Aorta (tissue), 5 donors: ENCODE measurements around the gene FSTL1. TPM values are rescaled to one million over a fixed set of nuclear protein-coding genes. Genes with fewer than 3 reads are reported as not detected.

Experiments
- ATAC-seq: fragments of 200-7000 bp; cut with Tn5 transposase; one replicate; pipeline ENCODE4 v1.9.1; 2022; ENCODE audit warnings: moderate library complexity; ENCODE audit not compliant: low FRiP score
- DNase-seq, 2 donors: peaks; one replicate each; pipeline ENCODE4 v3.0.0-alpha.2; 2020
- H3K27ac ChIP-seq, 2 donors: one replicate each; pipeline ENCODE4 v1.5.1; 2013; ENCODE audit warnings: low read length in 2 of 2, mild to moderate bottlenecking in 2 of 2, moderate library complexity in 2 of 2, control low read depth in 1 of 2, inconsistent platforms in 1 of 2, low read depth in 1 of 2
- H3K27me3 ChIP-seq, 2 donors: one replicate each; pipeline ENCODE4 v1.6.1; 2013; ENCODE audit warnings: control low read depth in 1 of 2, low read length in 1 of 2, mild to moderate bottlenecking in 1 of 2, moderate library complexity in 1 of 2; ENCODE audit not compliant: insufficient read depth in 2 of 2, control insufficient read depth in 1 of 2
- H3K36me3 ChIP-seq, 2 donors: one replicate each; pipeline ENCODE4 v1.6.1; 2013; ENCODE audit warnings: control low read depth in 1 of 2, low read length in 1 of 2, mild to moderate bottlenecking in 1 of 2; ENCODE audit not compliant: insufficient read depth in 2 of 2, control insufficient read depth in 1 of 2
- H3K4me1 ChIP-seq, 2 donors: one replicate each; pipeline ENCODE4 v1.6.1; 2013; ENCODE audit warnings: low read length in 2 of 2, control low read depth in 1 of 2, mild to moderate bottlenecking in 1 of 2, moderate library complexity in 1 of 2; ENCODE audit not compliant: insufficient read depth in 2 of 2, control insufficient read depth in 1 of 2
- H3K4me3 ChIP-seq, 2 donors: one replicate each; pipeline ENCODE4 v1.5.1; 2013; ENCODE audit warnings: low read length in 2 of 2, control low read depth in 1 of 2, mild to moderate bottlenecking in 1 of 2
- H3K9me3 ChIP-seq: one replicate; pipeline ENCODE4 v1.6.1; 2013; ENCODE audit warnings: mild to moderate bottlenecking, low read length; ENCODE audit not compliant: control insufficient read depth
- WGBS, 2 donors: extraction: QIAGEN DNeasy Blood & Tissue Kit; methylation state at CpG; one replicate each; pipeline ENCODE4 v1.1.7; 2013; 5-methylcytosine and 5-hydroxymethylcytosine counted together
- intact Hi-C, 2 donors: fragments of 100-400 bp; cut with DNase I; formaldehyde crosslinking; loops; one replicate each; pipeline versions ENCODE4 v1.14.2 to v1.15.0; 2022
- polyA plus RNA-seq, 2 donors: library from polyadenylated mRNA; stranded (reverse); fragments of 200-250 nt; gene quantifications; one replicate each; pipeline ENCODE4 v1.2.3, GENCODE V29; 2013
- total RNA-seq, 2 donors: library from RNA; stranded (reverse); fragmentation: NEBNext Ultra II Directional; extraction: Animal tissue kit (Norgen Biotek cat#: 25700); gene quantifications; one replicate each; pipeline ENCODE4 v1.2.1, GENCODE V29; 2021
- donor health status: healthy with polysubstance abuse.
- donor health status: Bipolar disorder and iron deficiency.
- donor health status: DM: no; HTN: no; CAD: no.
- donor health status: DM: no; HTN: no; CAD: no.
- donor health status: DM: yes; HTN: yes; CAD: no.

The FSTL1 gene
- total and polyA plus RNA-seq, 4 donors, result 103 to 833 (median 517) TPM

DNA sequence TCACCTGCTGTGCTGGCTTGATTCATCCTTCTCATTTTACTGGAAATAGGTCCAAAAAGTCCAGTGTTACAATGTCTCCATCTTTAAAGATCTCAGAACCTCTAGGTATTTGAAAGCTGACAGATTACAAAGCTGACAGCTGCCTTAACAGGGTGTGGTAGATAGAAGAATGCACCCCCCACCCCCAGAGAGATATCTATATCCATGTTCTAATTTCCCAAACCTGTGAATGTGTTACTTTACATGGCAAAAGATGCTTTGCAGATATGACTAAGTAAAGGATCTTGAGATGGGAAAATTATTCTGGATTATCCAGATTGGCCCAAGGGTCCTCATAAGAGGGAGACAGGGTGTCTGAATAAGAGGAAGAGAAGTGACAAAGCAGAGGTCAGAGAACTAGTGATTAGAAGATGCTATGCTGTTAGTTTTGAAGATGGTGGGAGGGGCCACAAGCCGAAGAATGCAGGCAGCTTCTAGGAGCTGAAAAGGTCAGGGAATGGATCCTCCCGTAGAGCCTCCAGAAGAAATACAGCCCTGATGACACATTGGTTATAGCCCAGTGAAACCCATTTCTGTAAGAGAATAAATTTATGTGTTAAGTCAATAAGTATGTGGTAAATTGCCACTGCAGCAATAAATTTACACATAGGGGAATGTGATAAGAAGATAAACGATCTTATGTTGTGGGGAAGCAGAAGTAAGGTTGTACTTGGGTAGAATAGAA lies 21.5 kb upstream of the FSTL1 start:
- H3K27me3 ChIP-seq, result no peaks in the 10 kb centered on the region
- intact Hi-C loops, result no loop called here
- H3K36me3 ChIP-seq, result no peaks in the 10 kb centered on the region
- no peaks in the 10 kb centered on the region for H3K9me3 ChIP-seq
- ATAC-seq (no peak), DNase-seq (no peak)
- 93% methylated on average over 3 of the region's 3 CpGs for WGBS, 2 donors
- H3K4me3 ChIP-seq, result no peak overlapping the region
- H3K4me1 ChIP-seq, result peaks cover 2 to 3% of the 10 kb centered on the region in 2 donors
- H3K27ac ChIP-seq, result no peak overlapping the region

DNA sequence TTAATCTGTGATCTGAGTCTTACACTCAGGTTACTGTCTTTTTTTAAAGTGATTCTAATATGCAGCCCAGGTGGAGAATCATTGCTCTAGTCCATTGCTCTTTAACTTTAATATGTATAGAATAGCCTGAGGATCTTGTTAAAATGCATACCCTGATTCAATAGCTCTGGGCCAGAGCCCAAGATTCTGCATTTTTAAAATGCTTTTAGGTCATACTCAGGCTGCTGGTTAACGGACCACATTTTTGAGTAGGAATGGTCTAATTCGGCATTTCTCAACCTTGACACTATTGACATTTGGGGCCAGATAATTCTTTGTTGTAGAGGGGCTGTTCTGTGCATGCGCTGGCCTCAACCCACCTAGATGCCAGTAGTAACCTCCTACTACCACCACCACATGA lies 20.9 kb upstream of the FSTL1 start:
- DNase-seq, result no peak
- H3K27me3 ChIP-seq, result no peaks in the 10 kb centered on the region
- no peaks in the 10 kb centered on the region for H3K36me3 ChIP-seq
- 32 to 33% methylated on average over 3 of the region's 3 CpGs for WGBS, 2 donors
- H3K27ac ChIP-seq, result no peak overlapping the region
- H3K4me3 ChIP-seq, result no peak overlapping the region
- intact Hi-C loops, result no loop called here
- no peaks in the 10 kb centered on the region for H3K9me3 ChIP-seq
- no peak for ATAC-seq
- H3K4me1 ChIP-seq, result peaks cover 2 to 3% of the 10 kb centered on the region in 2 donors

DNA sequence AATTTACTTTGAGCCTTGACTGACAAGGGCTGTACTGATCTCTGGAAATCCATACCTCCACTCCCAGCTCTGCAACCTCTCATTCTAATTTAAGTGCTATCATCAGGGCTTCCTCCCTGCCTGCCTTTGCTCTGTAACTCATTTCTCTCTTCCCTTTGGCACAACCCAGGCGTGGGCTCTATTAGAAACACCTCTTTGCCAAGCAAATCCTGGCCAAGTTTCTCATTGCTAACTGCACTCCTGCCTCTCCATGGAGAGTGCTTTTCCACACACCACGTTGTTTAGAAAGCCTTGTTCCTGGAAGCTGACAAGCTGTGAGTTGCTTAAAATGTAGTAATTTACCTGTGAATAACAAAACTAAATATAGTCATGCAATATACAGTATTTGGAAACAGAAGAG lies 20.1 kb upstream of the FSTL1 start:
- peak; percentile 49 for ATAC-seq
- Histone ChIP-seq H3K36me3 (no peaks in the 10 kb centered on the region), H3K27ac (no peak overlapping the region), H3K9me3 (no peaks in the 10 kb centered on the region), H3K27me3 (no peaks in the 10 kb centered on the region), H3K4me3 (no peak overlapping the region), H3K4me1 (peaks cover 2 to 3% of the 10 kb centered on the region in 2 donors)
- intact Hi-C loops, result no loop called here
- 1 to 5% methylated on average over 2 of the region's 2 CpGs for whole genome bisulfite sequencing, 2 donors
- DNase-seq, result no peak

GRCh38 chr3:120469882-120470301 lies 19.1 kb upstream of the FSTL1 start:
- Histone ChIP-seq H3K9me3 (no peaks in the 10 kb centered on the region), H3K36me3 (no peaks in the 10 kb centered on the region), H3K27ac (no peak overlapping the region), H3K4me1 (peaks cover 2 to 3% of the 10 kb centered on the region in 2 donors), H3K27me3 (no peaks in the 10 kb centered on the region), H3K4me3 (no peak overlapping the region)
- intact Hi-C loops, result no loop called here
- WGBS, 2 donors, result 56 to 59% methylated on average over 4 of the region's 4 CpGs
- ATAC-seq, result peak; percentile 51
- no peak for DNase-seq

- no peak for ATAC-seq
- H3K36me3 ChIP-seq, result no peaks in the 10 kb centered on the region
- H3K9me3 ChIP-seq, result no peaks in the 10 kb centered on the region
- no peak overlapping the region for H3K4me3 ChIP-seq
- WGBS, 2 donors, result 93 to 96% methylated on average over 3 of the region's 3 CpGs
- DNase-seq, result no peak
- H3K27ac ChIP-seq, result no peak overlapping the region
- intact Hi-C loops, result no loop called here
- peaks cover 2 to 3% of the 10 kb centered on the region in 2 donors for H3K4me1 ChIP-seq
- no peaks in the 10 kb centered on the region for H3K27me3 ChIP-seq
These were observed 18.6 kb upstream of the FSTL1 start for GRCh38 chr3:120469440-120469839.

GRCh38 chr3:120468635-120469295 lies 18.0 kb upstream of the FSTL1 start:
- H3K27me3 ChIP-seq, result no peaks in the 10 kb centered on the region
- no peak overlapping the region for H3K4me3 ChIP-seq
- peaks cover 2 to 3% of the 10 kb centered on the region in 2 donors for H3K4me1 ChIP-seq
- H3K9me3 ChIP-seq, result no peaks in the 10 kb centered on the region
- DNase-seq, result no peak
- ATAC-seq, result no peak
- no peaks in the 10 kb centered on the region for H3K36me3 ChIP-seq
- intact Hi-C loops, result no loop called here
- 86 to 88% methylated on average over 5 of the region's 5 CpGs for WGBS, 2 donors
- no peak overlapping the region for H3K27ac ChIP-seq

- no peak for ATAC-seq
- H3K27ac ChIP-seq, result no peak overlapping the region
- no peaks in the 10 kb centered on the region for H3K27me3 ChIP-seq
- no peaks in the 10 kb centered on the region for H3K36me3 ChIP-seq
- no peaks in the 10 kb centered on the region for H3K4me1 ChIP-seq
- H3K9me3 ChIP-seq, result no peaks in the 10 kb centered on the region
- no peak overlapping the region for H3K4me3 ChIP-seq
- no peak for DNase-seq
- 75 to 78% methylated on average over 4 of the region's 4 CpGs for WGBS, 2 donors
- intact Hi-C loops, result loop anchor here in 1 of 2 donors (5.0 kb wide), 1 partner anchor 35 kb away; no protein-coding TSS in a partner anchor
These were observed 11.7 kb upstream of the FSTL1 start for GRCh38 chr3:120462409-120462959.

DNA sequence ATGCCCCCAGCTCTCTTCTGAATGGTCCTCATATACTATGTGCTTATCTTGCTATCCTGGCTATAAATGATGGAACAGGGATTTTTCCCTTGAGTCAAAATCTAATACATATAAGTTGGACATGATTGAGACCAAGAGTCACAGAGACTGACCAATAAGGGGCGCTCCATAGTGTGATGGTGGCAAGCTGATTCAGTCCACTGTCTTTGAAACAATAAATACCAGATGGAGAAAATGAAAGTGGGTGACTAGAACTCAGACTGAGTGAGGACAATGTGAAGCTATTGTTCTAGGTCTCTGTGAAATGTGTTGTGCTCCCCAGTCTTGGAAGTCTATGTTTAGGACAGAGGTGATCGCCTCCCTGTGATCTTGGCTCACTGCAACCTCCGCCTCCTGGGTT lies 10.6 kb upstream of the FSTL1 start:
- 75 to 93% methylated on average over 3 of the region's 3 CpGs for WGBS, 2 donors

More for the DNA sequence above, 10.6 kb upstream of the FSTL1 start:
- no peak for DNase-seq
- no peak for ATAC-seq
- no peak overlapping the region for H3K27ac ChIP-seq
- H3K9me3 ChIP-seq, result no peaks in the 10 kb centered on the region
- H3K4me3 ChIP-seq, result no peak overlapping the region
- no peaks in the 10 kb centered on the region for H3K36me3 ChIP-seq
- H3K4me1 ChIP-seq, result no peaks in the 10 kb centered on the region
- H3K27me3 ChIP-seq, result no peaks in the 10 kb centered on the region
- intact Hi-C loops, result loop anchor here in 1 of 2 donors (5.0 kb wide), 1 partner anchor 36 kb away; no protein-coding TSS in a partner anchor
